Activated T-cell treated with anti-CD3 and anti-CD28 coated beads, Interleukin-2, amount 50 U/mL, for 4 hours (primary cell): Measurements from ENCODE around the gene GSTA4. TPM values are rescaled to one million over a fixed set of nuclear protein-coding genes. Genes with fewer than 3 reads are reported as not detected.
"Not testable (repeated sequence)": the region's sequence is repeated elsewhere in the genome, so short reads cannot be mapped to it uniquely, and the experiment has no call there.

Experiments
- ATAC-seq, 2 donors: fragments of 200-7000 bp; cut with Tn5 transposase; one replicate each; pipeline ENCODE4 v1.10.0; 2021
- DNase-seq: peaks from one replicate; pipeline ENCODE4 v3.0.0-alpha.2; 2020
- H3K27me3 Mint-ChIP-seq: one replicate; pipeline ENCODE4 v1.8.0; 2021; ENCODE audit warnings: low read depth, mixed read lengths
- H3K36me3 Mint-ChIP-seq: one replicate; pipeline ENCODE4 v1.8.0; 2022; ENCODE audit warnings: mixed read lengths; ENCODE audit not compliant: insufficient read depth
- H3K4me1 Mint-ChIP-seq: one replicate; pipeline ENCODE4 v1.8.0; 2021; ENCODE audit warnings: low read depth, mixed read lengths
- H3K4me3 Mint-ChIP-seq: one replicate; pipeline ENCODE4 v1.8.0; 2021; ENCODE audit warnings: mild to moderate bottlenecking, moderate library complexity, mixed read lengths
- H3K9me3 Mint-ChIP-seq: one replicate; pipeline ENCODE4 v1.8.0; 2021; ENCODE audit warnings: mixed read lengths
- total RNA-seq, 3 donors: library from RNA; stranded (reverse); gene quantifications; one replicate each; pipeline ENCODE4 v1.2.1, GENCODE V29; 2021

GSTA4 gene
- total RNA-seq, 3 donors from 2014 or later = 3.7 to 5.2 (median 3.9) TPM

GRCh38 chr6:53027131-53027718 is 32.1 kb upstream of the GSTA4 start:
- H3K27me3 Mint-ChIP-seq = no peaks in the 10 kb centered on the region
- peaks cover 33% of the 10 kb centered on the region for H3K36me3 Mint-ChIP-seq
- ATAC-seq (no peak), DNase-seq (no peak)
- H3K9me3 Mint-ChIP-seq = no peaks in the 10 kb centered on the region
- no peaks in the 10 kb centered on the region for H3K4me1 Mint-ChIP-seq
- H3K4me3 Mint-ChIP-seq = no peak overlapping the region

- ATAC-seq = no peak
- Mint-ChIP-seq H3K36me3 (peaks cover 33% of the 10 kb centered on the region), H3K4me3 (no peak overlapping the region), H3K27me3 (no peaks in the 10 kb centered on the region), H3K9me3 (no peaks in the 10 kb centered on the region), H3K4me1 (no peaks in the 10 kb centered on the region)
- DNase-seq = no peak
Measured at GRCh38 chr6:53026526-53026925, 31.4 kb upstream of the GSTA4 start.

GRCh38 chr6:53023323-53023722 is 28.2 kb upstream of the GSTA4 start:
- no peak overlapping the region for H3K4me3 Mint-ChIP-seq
- no peaks in the 10 kb centered on the region for H3K27me3 Mint-ChIP-seq
- ATAC-seq = no peak
- H3K4me1 Mint-ChIP-seq = peaks cover 4% of the 10 kb centered on the region
- no peak for DNase-seq
- H3K9me3 Mint-ChIP-seq = no peaks in the 10 kb centered on the region
- H3K36me3 Mint-ChIP-seq = peaks cover 20% of the 10 kb centered on the region

GRCh38 chr6:53020005-53020744 is 25.1 kb upstream of the GSTA4 start:
- no peaks in the 10 kb centered on the region for H3K9me3 Mint-ChIP-seq
- ATAC-seq (no peak), DNase-seq (no peak)
- H3K4me3 Mint-ChIP-seq = no peak overlapping the region
- H3K36me3 Mint-ChIP-seq = peaks cover 28% of the 10 kb centered on the region
- H3K27me3 Mint-ChIP-seq = no peaks in the 10 kb centered on the region
- H3K4me1 Mint-ChIP-seq = peaks cover 4% of the 10 kb centered on the region

GRCh38 chr6:53018446-53018845 is 23.4 kb upstream of the GSTA4 start:
- DNase-seq (no peak), ATAC-seq (no peak)
- Mint-ChIP-seq H3K9me3 (no peaks in the 10 kb centered on the region), H3K36me3 (peaks cover 30% of the 10 kb centered on the region), H3K4me3 (no peak overlapping the region), H3K27me3 (no peaks in the 10 kb centered on the region), H3K4me1 (peaks cover 4% of the 10 kb centered on the region)

- H3K4me1 Mint-ChIP-seq = peaks cover 2% of the 10 kb centered on the region
- H3K36me3 Mint-ChIP-seq = peaks cover 45% of the 10 kb centered on the region
- H3K4me3 Mint-ChIP-seq = no peak overlapping the region
- no peaks in the 10 kb centered on the region for H3K9me3 Mint-ChIP-seq
- ATAC-seq = no peak
- no peak for DNase-seq
- H3K27me3 Mint-ChIP-seq = no peaks in the 10 kb centered on the region
Measured at GRCh38 chr6:53015486-53015885, 20.4 kb upstream of the GSTA4 start.

GRCh38 chr6:53014744-53015143 is 19.7 kb upstream of the GSTA4 start:
- Mint-ChIP-seq H3K27me3 (no peaks in the 10 kb centered on the region), H3K36me3 (peaks cover 50% of the 10 kb centered on the region), H3K9me3 (no peaks in the 10 kb centered on the region), H3K4me1 (no peaks in the 10 kb centered on the region), H3K4me3 (no peak overlapping the region)
- no peak for DNase-seq
- no peak for ATAC-seq

- DNase-seq (no peak), ATAC-seq (no peak)
- Mint-ChIP-seq H3K4me3 (no peak overlapping the region), H3K9me3 (no peaks in the 10 kb centered on the region), H3K36me3 (peaks cover 54% of the 10 kb centered on the region), H3K4me1 (no peaks in the 10 kb centered on the region), H3K27me3 (no peaks in the 10 kb centered on the region)
Measured at GRCh38 chr6:53014063-53014462, 19.0 kb upstream of the GSTA4 start.

- Mint-ChIP-seq H3K27me3 (no peaks in the 10 kb centered on the region), H3K9me3 (no peaks in the 10 kb centered on the region), H3K36me3 (peaks cover 53% of the 10 kb centered on the region), H3K4me3 (no peak overlapping the region), H3K4me1 (no peaks in the 10 kb centered on the region)
- DNase-seq (no peak), ATAC-seq (no peak)
Measured at GRCh38 chr6:53011979-53012378, 16.9 kb upstream of the GSTA4 start.

GRCh38 chr6:53010504-53010903 is 15.4 kb upstream of the GSTA4 start:
- Mint-ChIP-seq H3K9me3 (no peaks in the 10 kb centered on the region), H3K4me1 (no peaks in the 10 kb centered on the region), H3K4me3 (no peak overlapping the region), H3K27me3 (no peaks in the 10 kb centered on the region), H3K36me3 (peaks cover 52% of the 10 kb centered on the region)
- DNase-seq (no peak), ATAC-seq (no peak)

GRCh38 chr6:53009511-53009910 is 14.4 kb upstream of the GSTA4 start:
- no peak for DNase-seq
- no peak for ATAC-seq
- no peak overlapping the region for H3K4me3 Mint-ChIP-seq

GRCh38 chr6:53009056-53009455 is 14.0 kb upstream of the GSTA4 start:
- H3K27me3 Mint-ChIP-seq = no peaks in the 10 kb centered on the region
- H3K4me3 Mint-ChIP-seq = no peak overlapping the region
- no peak for ATAC-seq
- H3K4me1 Mint-ChIP-seq = no peaks in the 10 kb centered on the region
- no peaks in the 10 kb centered on the region for H3K9me3 Mint-ChIP-seq
- no peak for DNase-seq
- peaks cover 44% of the 10 kb centered on the region for H3K36me3 Mint-ChIP-seq

More at GRCh38 chr6:53009511-53009910, 14.4 kb upstream of the GSTA4 start:
- no peaks in the 10 kb centered on the region for H3K27me3 Mint-ChIP-seq
- peaks cover 44% of the 10 kb centered on the region for H3K36me3 Mint-ChIP-seq
- H3K4me1 Mint-ChIP-seq = no peaks in the 10 kb centered on the region
- H3K9me3 Mint-ChIP-seq = no peaks in the 10 kb centered on the region

GRCh38 chr6:53008192-53008687 is 13.2 kb upstream of the GSTA4 start:
- not testable (repeated sequence) for H3K4me1 Mint-ChIP-seq, H3K9me3 Mint-ChIP-seq, DNase-seq, ATAC-seq, H3K27me3 Mint-ChIP-seq, H3K4me3 Mint-ChIP-seq
- peaks cover 44% of the 10 kb centered on the region for H3K36me3 Mint-ChIP-seq

- ATAC-seq (no peak), DNase-seq (no peak)
- H3K27me3 Mint-ChIP-seq = no peaks in the 10 kb centered on the region
- no peak overlapping the region for H3K4me3 Mint-ChIP-seq
- H3K4me1 Mint-ChIP-seq = no peaks in the 10 kb centered on the region
- no peaks in the 10 kb centered on the region for H3K9me3 Mint-ChIP-seq
- H3K36me3 Mint-ChIP-seq = peaks cover 34% of the 10 kb centered on the region
Measured at GRCh38 chr6:53005663-53006250, 10.7 kb upstream of the GSTA4 start.

- no peak for DNase-seq
- peaks cover 2% of the 10 kb centered on the region for H3K36me3 Mint-ChIP-seq
- ATAC-seq = no peak
- no peaks in the 10 kb centered on the region for H3K9me3 Mint-ChIP-seq
- peaks cover 10% of the 10 kb centered on the region for H3K4me1 Mint-ChIP-seq
- no peak overlapping the region for H3K4me3 Mint-ChIP-seq
- peaks cover 2% of the 10 kb centered on the region for H3K27me3 Mint-ChIP-seq
Measured at GRCh38 chr6:52999456-52999855, 4.4 kb upstream of the GSTA4 start.
